Activated naive CD4-positive, alpha-beta T cell treated with Interleukin-2 at 50 U/mL for 16 hours (primary cell): ENCODE data around the gene WIPF1.

Experiments
- DNase-seq: peaks from one replicate; pipeline ENCODE4 v3.0.0-alpha.2; 2020

Gene WIPF1

GRCh38 chr2:174535083-174535482 lies 62.5 kb downstream of the WIPF1 start:
- DNase-seq, result no peak

- no peak for DNase-seq
Measured at GRCh38 chr2:174529916-174530315, 67.7 kb downstream of the WIPF1 start.

- no peak for DNase-seq
Measured at GRCh38 chr2:174527959-174528358, 69.6 kb downstream of the WIPF1 start.

- no peak for DNase-seq
Measured at GRCh38 chr2:174527101-174527721, 70.4 kb downstream of the WIPF1 start.

- DNase-seq, result no peak
Measured at GRCh38 chr2:174524527-174524926, 73.1 kb downstream of the WIPF1 start.

- no peak for DNase-seq
Measured at GRCh38 chr2:174522553-174522952, 75.1 kb downstream of the WIPF1 start.

- DNase-seq, result no peak
Measured at GRCh38 chr2:174518395-174518794, 79.2 kb downstream of the WIPF1 start.

- no peak for DNase-seq
Measured at GRCh38 chr2:174516501-174517378, 80.9 kb downstream of the WIPF1 start.

GRCh38 chr2:174512345-174512744 lies 85.3 kb downstream of the WIPF1 start:
- DNase-seq, result no peak

GRCh38 chr2:174511580-174512260 lies 85.9 kb downstream of the WIPF1 start:
- no peak for DNase-seq

- DNase-seq, result no peak
Measured at GRCh38 chr2:174510583-174511189, 86.9 kb downstream of the WIPF1 start.
